Thyroid gland (tissue), 4 donors: ENCODE results near the gene EIF5.

Experiments
- CTCF ChIP-seq, 6 experiments: fragments of 200-600 bp in 3 of 6; fragments of 450-650 bp in 3 of 6; sonication (generic) in 3 of 6; IDR thresholded peaks; one replicate each; pipeline ENCODE4 v1.5.1; 2016 to 2019; ENCODE audit warnings: antibody characterized with exemption in 6 of 6, mild to moderate bottlenecking in 2 of 6, inconsistent platforms in 1 of 6, moderate library complexity in 1 of 6
- POLR2A ChIP-seq, 2 donors: fragments of 450-650 bp; IDR thresholded peaks; one replicate each; pipeline ENCODE4 v1.6.1; 2017; ENCODE audit warnings: antibody characterized with exemption in 2 of 2, mild to moderate bottlenecking in 2 of 2, moderate library complexity in 1 of 2

GRCh38 chr14:103392572-103392971, 58.5 kb downstream of the EIF5 start:
- no peak for TF ChIP-seq POLR2A (IDR thresholded peaks at IDR 0.05)
- TF ChIP-seq CTCF (IDR thresholded peaks at IDR 0.05) = no peak
